HepG2 (cell line): ENCODE data around the gene CAMTA1. TPM values are rescaled to one million over a fixed set of nuclear protein-coding genes. Genes with fewer than 3 reads are reported as not detected.

Experiments
- ATAC-seq: fragments of 200-7000 bp; cut with Tn5 transposase; 3 replicates; pipeline ENCODE4 v1.9.1; 2020; ENCODE audit warnings: mild to moderate bottlenecking, moderate library complexity
- BruUV-seq: library from RNA; stranded (reverse); fragments of 400-500 nt; replicated peaks from 2 replicates; lab custom pipeline; 2021; lab: Mats Ljungman, UMichigan
- CTCF ChIA-PET: fragments of 300-600 bp; formaldehyde crosslinking; extraction: SDS; loops from one replicate; lab custom pipeline; 2021; ENCODE audit warnings: low total read pairs, inconsistent platforms, low intra/inter-chr PET ratio; lab: Yijun Ruan, JAX
- POLR2A ChIA-PET: fragments of 350-600 bp; sonication (Branson Sonifier 250); formaldehyde crosslinking; loops from one replicate; lab custom pipeline; 2020; ENCODE audit warnings: antibody characterized with exemption, inconsistent platforms; lab: Yijun Ruan, JAX
- DNase-seq: peaks from one replicate; pipeline ENCODE4 v3.0.0-alpha.2; 2015; ENCODE audit warnings: low spot score
- FAIRE-seq: peaks from 3 replicates; lab custom pipeline; 2011; peaks lifted over from hg19 to GRCh38; lab: Jason Lieb, UNC
- H2AFZ ChIP-seq: one replicate; pipeline ENCODE4 v1.6.1; 2011; ENCODE audit warnings: low read length, inconsistent platforms
- H3K27ac ChIP-seq: fragments of 300-600 bp; 3 replicates; pipeline ENCODE4 v1.8.0; 2011; ENCODE audit warnings: mixed run types, mild to moderate bottlenecking, mixed read lengths, low read length, inconsistent platforms; ENCODE audit not compliant: insufficient read depth; ENCODE audit errors: extremely low read length
- H3K27me3 ChIP-seq, 2 experiments: fragments of 200-600 bp in 1 of 2; 2 replicates in 1 of 2; 3 replicates in 1 of 2; pipeline versions ENCODE4 v1.6.0 to v1.8.0; 2011; ENCODE audit warnings: low read length in 2 of 2, mild to moderate bottlenecking in 2 of 2, moderate library complexity in 2 of 2, inconsistent platforms in 1 of 2; ENCODE audit not compliant: insufficient read depth in 2 of 2, control insufficient read depth in 1 of 2
- H3K36me3 ChIP-seq, 2 experiments: fragments of 200-600 bp in 1 of 2; replicated peaks in 1 of 2; 2 replicates in 1 of 2; 3 replicates in 1 of 2; pipeline versions ENCODE4 v1.5.1 to v1.8.0; 2011; ENCODE audit warnings: low read length in 2 of 2, inconsistent platforms in 1 of 2; ENCODE audit not compliant: insufficient read depth in 2 of 2, control insufficient read depth in 1 of 2
- H3K4me1 ChIP-seq: 2 replicates; pipeline ENCODE4 v1.5.1; 2012; ENCODE audit warnings: low read length, inconsistent platforms; ENCODE audit not compliant: insufficient read depth
- H3K4me2 ChIP-seq: 2 replicates; pipeline ENCODE4 v1.6.0; 2011; ENCODE audit warnings: low read depth, low read length, inconsistent platforms
- H3K4me3 ChIP-seq, 3 experiments: fragments of 200-600 bp in 1 of 3; sonication (generic), shearing (Covaris generic) in 1 of 3; replicated peaks in 1 of 3; 2 replicates each; pipeline ENCODE4 v1.5.1; 2011 to 2016; ENCODE audit warnings: low read length in 3 of 3, inconsistent platforms in 2 of 3, low read depth in 2 of 3, mild to moderate bottlenecking in 2 of 3, control low read depth in 1 of 3, mixed read lengths in 1 of 3; ENCODE audit not compliant: insufficient read depth in 1 of 3
- H3K79me2 ChIP-seq: one replicate; pipeline ENCODE4 v1.6.1; 2011; ENCODE audit warnings: low read length, inconsistent platforms; ENCODE audit not compliant: insufficient read depth
- H3K9ac ChIP-seq: 2 replicates; pipeline ENCODE4 v1.6.0; 2011; ENCODE audit warnings: mild to moderate bottlenecking, low read depth, low read length, inconsistent platforms; ENCODE audit not compliant: insufficient read depth
- H3K9me3 ChIP-seq: 2 replicates; pipeline ENCODE4 v1.5.1; 2012; ENCODE audit warnings: mild to moderate bottlenecking, low read length
- H4K20me1 ChIP-seq: 2 replicates; pipeline ENCODE4 v1.6.0; 2011; ENCODE audit warnings: inconsistent platforms, mild to moderate bottlenecking, low read length, moderate library complexity; ENCODE audit not compliant: insufficient read depth
- IRF9 ChIP-seq: sonication (generic); formaldehyde crosslinking; IDR thresholded peaks from 2 replicates; pipeline ENCODE4 v1.8.0; 2022; ENCODE audit warnings: missing genetic modification reagents, mild to moderate bottlenecking, borderline replicate concordance
- MLXIP ChIP-seq: sonication (generic); formaldehyde crosslinking; IDR thresholded peaks from 2 replicates; pipeline ENCODE4 v1.9.0; 2021; ENCODE audit warnings: missing genetic modification reagents, borderline replicate concordance
- ZNF674 ChIP-seq: sonication (generic); formaldehyde crosslinking; IDR thresholded peaks from 2 replicates; pipeline ENCODE4 v1.5.0; 2020; ENCODE audit warnings: low read depth, mild to moderate bottlenecking, missing genetic modification reagents
- WGBS: methylation state at CpG from one replicate; pipeline ENCODE4 v1.1.6; 2017; ENCODE audit warnings: low lambda C conversion rate; 5-methylcytosine and 5-hydroxymethylcytosine counted together
- in situ Hi-C: cut with HindIII; loops from 2 replicates; pipeline ENCODE4 v1.10.0; 2017; ENCODE audit warnings: low pct_unique_long_range_greater_than_20kb; ENCODE audit not compliant: extremely low pct_ligation_motif_present
- intact Hi-C: fragments of 100-400 bp; cut with micrococcal nuclease; formaldehyde crosslinking; loops from one replicate; pipeline ENCODE4 v1.10.0; 2022; ENCODE audit not compliant: unreplicated experiment
- polyA plus RNA-seq, 8 experiments: library from polyadenylated mRNA; depleted of rRNA in 3 of 8; stranded (reverse) in 7 of 8; unstranded in 1 of 8; fragments of >200 nt; fragmentation: Illumina TruSeq in 4 of 8; extraction: Trizol in 4 of 8; gene quantifications; 2 replicates each; pipeline versions ENCODE4 v1.2.1 to v1.2.3, GENCODE V29; 2011 to 2016; ENCODE audit warnings: low read depth in 4 of 8, missing spikeins in 1 of 8, mixed read lengths in 1 of 8; ENCODE audit not compliant: insufficient read depth in 1 of 8
- total RNA-seq, 5 experiments: library from RNA; depleted of rRNA; stranded (reverse); fragments of >200 nt; fragmentation: Illumina TruSeq; extraction: Trizol; gene quantifications; 2 replicates each; pipeline ENCODE4 v1.2.3, GENCODE V29; 2016; ENCODE audit warnings: low read depth in 1 of 5

Gene CAMTA1
- total and polyA plus RNA-seq, 2 of the 13 experiments (the other 11 are each of a cell fraction or from before 2014, with no cell fraction given): 25.0 to 36.4 TPM

- WGBS: 23% methylated on average over 6 of the region's 6 CpGs
- no peak for ATAC-seq
- in situ Hi-C loops: no loop called here
Observed at GRCh38 chr1:7171574-7171973, 386.3 kb downstream of the CAMTA1 start.

GRCh38 chr1:7172804-7173203, 387.6 kb downstream of the CAMTA1 start:
- no peaks in the 10 kb centered on the region for H3K36me3 ChIP-seq
- no TSS peak for BruUV-seq
- FAIRE-seq (no peak), ATAC-seq (no peak), DNase-seq (no peak)
- H3K27ac ChIP-seq: no peak overlapping the region
- no peaks in the 10 kb centered on the region for H3K79me2 ChIP-seq
- TF ChIP-seq IRF9 (CRISPR knock-in tag) (no peak), MLXIP (CRISPR knock-in tag) (no peak)
- ChIA-PET POLR2A (no interaction called here), CTCF (no interaction called here)
- H3K9ac ChIP-seq: no peak overlapping the region
- no peaks in the 10 kb centered on the region for H4K20me1 ChIP-seq
- 80% methylated on average over 1 of the region's 14 CpGs for WGBS
- in situ Hi-C loops (no loop called here), intact Hi-C loops (no loop called here)
- peaks cover 0 to 13% of the 10 kb centered on the region in 2 experiments; a peak in 2 of 5 replicates for H3K27me3 ChIP-seq
- H3K4me1 ChIP-seq: no peaks in the 10 kb centered on the region
- H2AFZ ChIP-seq: no peak overlapping the region
- H3K9me3 ChIP-seq: no peaks in the 10 kb centered on the region
- no peak overlapping the region for H3K4me2 ChIP-seq
- H3K4me3 ChIP-seq: no peak overlapping the region

More at GRCh38 chr1:7171574-7171973, 386.3 kb downstream of the CAMTA1 start:
- Histone ChIP-seq H2AFZ (no peak overlapping the region), H3K4me1 (no peaks in the 10 kb centered on the region), H3K36me3 (no peaks in the 10 kb centered on the region), H3K9ac (no peak overlapping the region), H4K20me1 (no peaks in the 10 kb centered on the region), H3K27me3 (peaks cover 0 to 13% of the 10 kb centered on the region in 2 experiments; a peak in 2 of 5 replicates), H3K79me2 (no peaks in the 10 kb centered on the region), H3K4me2 (no peak overlapping the region), H3K27ac (no peak overlapping the region), H3K4me3 (no peak overlapping the region), H3K9me3 (no peaks in the 10 kb centered on the region)
- ChIA-PET POLR2A (no interaction called here), CTCF (no interaction called here)
- DNase-seq: no peak
- TF ChIP-seq ZNF674 (CRISPR knock-in tag): no peak
- intact Hi-C loops: no loop called here
- no peak for FAIRE-seq
- BruUV-seq: no TSS peak
